AG04449 (cell line): ENCODE data around the gene CMC1.

ENCODE experiments used
- CTCF ChIA-PET: fragments of 350-600 bp; formaldehyde crosslinking; extraction: SDS; loops from one replicate; lab custom pipeline; 2021; ENCODE audit warnings: antibody characterized with exemption; lab: Yijun Ruan, JAX
- POLR2A ChIA-PET: fragments of 400-600, 350-600 bp; formaldehyde crosslinking; extraction: SDS; loops from one replicate; lab custom pipeline; 2020; ENCODE audit warnings: antibody characterized with exemption, inconsistent platforms; lab: Yijun Ruan, JAX
- DNase-seq: peaks from one replicate; pipeline ENCODE4 v3.0.0-alpha.2; 2010; ENCODE audit warnings: low read depth, low spot score
- H3K4me3 ChIP-seq: 2 replicates; pipeline ENCODE4 v1.5.1; 2011; ENCODE audit warnings: low read depth, mild to moderate bottlenecking, control low read depth, low read length
- TF ChIP-seq, protein P1 (sequence below): IDR thresholded peaks from one replicate; pipeline ENCODE4 v1.5.1; 2011; ENCODE audit warnings: mild to moderate bottlenecking, moderate library complexity, low read length, control low read depth, inconsistent platforms; ENCODE audit not compliant: insufficient read depth; ENCODE audit errors: missing control alignments

The CMC1 gene

DNA sequence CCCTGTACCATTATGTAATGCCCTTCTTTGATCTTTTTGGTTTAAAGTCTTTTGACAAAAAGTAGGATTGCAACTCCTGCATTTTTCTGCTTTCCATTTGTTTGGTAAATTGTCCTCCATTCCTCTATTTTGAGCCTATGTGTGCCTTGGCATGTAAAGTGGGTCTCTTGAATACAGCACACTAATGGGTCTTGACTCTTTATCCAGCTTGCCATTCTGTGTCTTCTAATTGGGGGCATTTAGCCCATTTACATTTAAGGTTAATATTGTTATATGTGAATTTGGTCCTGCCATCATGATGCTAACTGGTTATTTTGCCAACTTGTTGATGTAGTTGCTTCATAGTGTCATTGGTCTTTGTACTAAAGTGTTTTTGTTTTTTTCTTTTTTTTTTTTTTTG is 32.4 kb downstream of the CMC1 start:
- H3K4me3 ChIP-seq: no peak overlapping the region
- POLR2A ChIA-PET: no interaction called here
- TF ChIP-seq, protein P1, sequence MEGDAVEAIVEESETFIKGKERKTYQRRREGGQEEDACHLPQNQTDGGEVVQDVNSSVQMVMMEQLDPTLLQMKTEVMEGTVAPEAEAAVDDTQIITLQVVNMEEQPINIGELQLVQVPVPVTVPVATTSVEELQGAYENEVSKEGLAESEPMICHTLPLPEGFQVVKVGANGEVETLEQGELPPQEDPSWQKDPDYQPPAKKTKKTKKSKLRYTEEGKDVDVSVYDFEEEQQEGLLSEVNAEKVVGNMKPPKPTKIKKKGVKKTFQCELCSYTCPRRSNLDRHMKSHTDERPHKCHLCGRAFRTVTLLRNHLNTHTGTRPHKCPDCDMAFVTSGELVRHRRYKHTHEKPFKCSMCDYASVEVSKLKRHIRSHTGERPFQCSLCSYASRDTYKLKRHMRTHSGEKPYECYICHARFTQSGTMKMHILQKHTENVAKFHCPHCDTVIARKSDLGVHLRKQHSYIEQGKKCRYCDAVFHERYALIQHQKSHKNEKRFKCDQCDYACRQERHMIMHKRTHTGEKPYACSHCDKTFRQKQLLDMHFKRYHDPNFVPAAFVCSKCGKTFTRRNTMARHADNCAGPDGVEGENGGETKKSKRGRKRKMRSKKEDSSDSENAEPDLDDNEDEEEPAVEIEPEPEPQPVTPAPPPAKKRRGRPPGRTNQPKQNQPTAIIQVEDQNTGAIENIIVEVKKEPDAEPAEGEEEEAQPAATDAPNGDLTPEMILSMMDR: no peak
- CTCF ChIA-PET: interaction anchor here (0.8 kb wide), 1 partner anchor 13 kb away, joined by 3 read pairs; no protein-coding TSS in a partner anchor
- no peak for DNase-seq

DNA sequence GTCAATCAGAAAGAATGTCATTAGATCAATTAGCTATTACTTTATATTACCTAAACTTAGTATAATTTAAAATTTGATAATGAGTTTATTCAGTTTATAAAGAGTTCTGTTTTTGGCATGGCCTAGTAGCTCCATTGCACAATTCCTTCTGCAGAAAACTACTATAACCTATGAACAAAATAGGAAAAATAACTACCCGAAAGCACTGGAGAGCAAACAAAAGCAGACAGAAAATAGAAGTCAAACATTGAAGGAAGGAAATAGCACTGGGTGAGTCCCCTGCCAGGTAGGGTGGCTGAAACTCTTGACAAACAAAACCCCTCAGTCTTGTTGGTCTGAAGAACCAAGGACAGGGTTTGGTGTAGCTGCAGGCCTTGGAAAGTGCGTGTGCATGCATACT is 37.5 kb downstream of the CMC1 start:
- ChIA-PET POLR2A (no interaction called here), CTCF (interaction anchor here (1.3 kb wide), 1 partner anchor 8 kb away, joined by 4 read pairs; no protein-coding TSS in a partner anchor)
- no peak overlapping the region for H3K4me3 ChIP-seq
- TF ChIP-seq, protein P1: no peak
- no peak for DNase-seq

DNA sequence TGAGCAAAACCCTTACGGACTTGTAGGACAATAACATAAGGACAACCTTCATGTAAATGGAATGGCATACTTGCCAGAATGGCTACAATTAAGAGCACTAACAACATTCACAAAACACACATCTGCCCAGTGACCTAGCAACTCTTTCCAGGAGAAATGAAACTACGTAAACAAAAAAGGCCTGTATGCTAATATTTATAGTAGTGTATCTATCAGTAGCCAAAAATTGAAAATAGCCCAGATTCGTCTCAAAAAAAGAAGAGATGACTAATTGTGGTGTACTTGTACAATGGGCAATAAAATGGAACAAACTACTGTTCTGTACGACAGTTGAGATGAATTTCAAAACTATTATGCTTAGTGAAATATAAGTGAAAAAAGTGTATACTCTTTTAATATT is 38.4 kb downstream of the CMC1 start:
- ChIA-PET CTCF (no interaction called here), POLR2A (no interaction called here)
- no peak for DNase-seq
- TF ChIP-seq, protein P1: no peak
- no peak overlapping the region for H3K4me3 ChIP-seq

DNA sequence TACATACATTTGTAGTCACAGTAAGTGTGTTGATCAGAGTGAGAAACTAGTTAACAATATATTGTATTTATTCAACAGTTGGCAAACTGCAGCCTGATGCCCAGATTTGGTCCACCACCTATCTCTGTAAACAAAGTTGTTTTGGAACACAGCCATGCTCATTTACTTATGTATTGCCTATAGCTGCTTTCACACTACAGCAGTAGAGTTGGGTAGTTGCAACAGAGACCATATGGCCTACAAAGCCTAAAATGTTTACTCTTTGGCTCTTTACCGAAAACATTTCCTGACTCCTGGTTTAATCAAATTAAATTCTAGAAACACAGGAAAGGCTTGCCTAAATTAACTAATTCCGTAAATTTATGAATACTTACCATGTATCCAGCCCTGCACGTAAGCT is 39.4 kb downstream of the CMC1 start:
- POLR2A ChIA-PET: no interaction called here
- H3K4me3 ChIP-seq: no peak overlapping the region
- CTCF ChIA-PET: no interaction called here
- TF ChIP-seq, protein P1: no peak
- DNase-seq: no peak

DNA sequence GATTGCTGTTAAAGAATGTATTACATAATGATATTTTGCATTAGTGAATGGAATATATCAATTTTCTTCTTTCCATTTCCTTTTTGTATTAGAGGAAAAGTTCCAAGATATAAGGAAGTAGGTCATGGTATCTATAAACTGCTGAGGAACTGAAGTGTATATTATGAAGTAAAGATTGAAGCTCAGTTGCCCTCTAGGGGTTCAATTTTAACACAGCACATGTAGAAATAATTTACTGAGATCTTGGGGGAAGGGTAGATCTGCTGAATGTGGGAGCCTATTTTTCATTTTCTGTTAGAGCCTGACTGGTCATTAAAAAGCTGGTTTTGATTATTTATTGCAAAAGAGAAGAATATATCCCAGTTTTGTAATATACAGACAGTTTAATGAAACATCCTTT is 45.2 kb downstream of the CMC1 start:
- no peak overlapping the region for H3K4me3 ChIP-seq
- peak; percentile 9 for DNase-seq
- ChIA-PET CTCF (interaction anchor here (0.7 to 2.6 kb wide), 12 partner anchors 8 to 606 kb away, joined by 3 to 25 read pairs (median 4); no protein-coding TSS in a partner anchor), POLR2A (no interaction called here)
- TF ChIP-seq, protein P1: peak; percentile 44

DNA sequence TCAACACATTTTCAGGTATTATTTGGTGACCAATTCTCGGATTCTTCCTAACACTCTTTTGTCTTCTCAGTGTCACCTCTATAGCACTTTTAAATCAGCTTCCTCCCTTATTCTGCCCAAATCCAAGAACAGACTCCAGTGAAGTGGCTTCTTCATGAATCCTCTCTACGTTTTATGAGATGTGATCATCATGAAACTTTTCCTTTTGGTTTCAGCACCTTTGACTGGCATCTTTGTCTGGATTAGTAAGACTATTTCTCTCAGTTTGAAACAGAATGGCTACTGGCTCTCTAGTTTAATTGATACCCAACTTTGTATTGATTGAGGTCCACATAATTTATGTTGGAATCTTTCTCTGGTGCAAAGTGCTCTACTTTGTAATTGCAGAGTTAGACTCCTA is 45.6 kb downstream of the CMC1 start:
- CTCF ChIA-PET: interaction anchor here (0.7 to 2.6 kb wide), 12 partner anchors 8 to 607 kb away, joined by 3 to 25 read pairs (median 4); no protein-coding TSS in a partner anchor
- H3K4me3 ChIP-seq: no peak overlapping the region
- DNase-seq: no peak
- POLR2A ChIA-PET: no interaction called here
- TF ChIP-seq, protein P1: no peak
